Measurements from ENCODE around the gene IFT88.

The IFT88 gene

DNA sequence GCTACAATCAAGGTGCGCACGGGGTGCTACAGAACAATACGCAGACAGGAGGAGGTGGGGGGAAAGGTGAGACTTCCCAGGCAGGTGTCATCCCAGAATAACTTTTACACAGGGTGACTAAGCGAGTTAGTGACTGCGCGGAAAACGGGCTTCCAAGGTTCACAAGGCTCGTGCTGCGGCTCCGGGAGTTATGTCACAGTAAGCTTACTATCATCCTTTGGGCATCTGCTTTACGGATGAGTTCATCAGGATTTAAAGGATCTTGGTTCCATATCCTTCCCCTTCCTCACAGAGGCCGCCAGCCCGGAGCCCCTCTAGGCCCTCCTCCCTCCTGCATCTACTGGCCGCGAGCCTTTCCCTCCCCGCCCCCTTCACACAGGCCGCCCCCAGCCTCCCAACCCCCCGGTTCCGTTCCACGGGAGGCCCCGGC, 474 bp upstream of the IFT88 start:
- peak; percentile 94 for DNase-seq (ENCODE audit: low spot score)

DNA sequence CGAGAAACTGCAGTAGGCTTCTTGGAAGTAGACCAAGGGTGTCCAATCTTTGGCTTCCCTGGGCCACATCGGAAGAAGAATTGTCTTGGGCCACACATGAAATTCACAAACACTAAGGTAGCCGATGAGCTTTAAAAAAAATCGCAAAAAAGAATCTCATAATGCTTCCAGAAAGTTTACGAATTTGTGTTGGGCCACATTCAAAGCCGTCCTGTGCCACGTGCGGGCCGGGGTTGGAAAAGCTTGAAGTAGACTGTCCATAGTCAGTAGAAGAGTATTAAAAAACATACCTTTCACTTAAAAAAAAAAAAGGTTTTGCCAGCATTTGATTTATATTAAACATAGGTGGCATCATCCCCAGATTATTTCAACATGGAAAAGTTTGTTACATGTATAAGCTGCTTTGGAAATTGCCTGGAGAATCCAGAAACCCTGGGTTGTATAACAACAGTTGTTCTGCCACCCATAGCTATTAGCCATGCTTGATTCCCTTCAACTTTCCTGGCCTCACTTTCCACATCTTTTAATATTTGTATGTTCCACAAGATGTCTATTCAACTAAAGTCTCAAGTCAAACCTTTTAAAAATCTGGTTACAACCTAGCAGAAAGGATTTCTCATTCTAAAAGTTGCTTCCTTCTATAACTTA, 1.0 kb downstream of the IFT88 start:
- DNase-seq (ENCODE audit: low spot score): no peak

DNA sequence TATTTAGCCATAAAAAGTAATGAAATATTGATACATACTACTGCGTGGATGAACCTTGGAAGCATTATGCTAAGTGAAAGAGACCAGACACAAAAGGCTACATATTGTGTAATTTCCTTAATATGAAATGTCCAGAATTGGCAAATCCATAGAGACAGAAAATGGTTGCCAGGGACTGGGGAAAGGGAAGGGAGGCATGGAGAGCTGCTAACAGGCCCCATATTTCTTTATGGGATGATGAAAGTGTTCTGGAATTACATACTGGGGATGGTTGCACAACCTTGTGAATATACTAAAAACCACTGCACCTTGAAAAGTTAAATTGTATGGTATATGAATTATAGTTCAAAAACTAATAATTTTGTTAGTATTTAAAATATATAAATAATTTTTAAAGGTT, 3.6 kb downstream of the IFT88 start:
- DNase-seq (ENCODE audit: low spot score): no peak

DNA sequence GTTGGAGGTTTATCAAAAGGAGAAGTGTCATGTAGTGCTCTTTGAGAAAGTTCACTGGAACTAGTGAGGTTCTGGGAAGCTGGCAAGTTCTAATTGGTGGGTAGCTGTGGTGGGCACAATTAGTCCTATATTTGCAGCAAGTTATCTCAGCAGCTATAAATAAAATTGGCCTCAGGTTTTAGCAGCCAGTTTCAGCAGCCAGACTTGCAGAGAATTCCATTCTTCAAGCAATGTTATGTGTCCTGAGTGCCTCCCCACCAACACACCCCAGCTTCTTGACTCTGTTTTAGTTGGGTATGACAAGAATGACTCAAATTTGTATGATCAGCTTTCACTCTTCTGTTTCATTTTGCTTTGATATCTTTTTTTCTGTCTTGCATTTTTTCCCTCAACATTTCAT, 4.7 kb downstream of the IFT88 start:
- DNase-seq (ENCODE audit: low spot score): no peak

DNA sequence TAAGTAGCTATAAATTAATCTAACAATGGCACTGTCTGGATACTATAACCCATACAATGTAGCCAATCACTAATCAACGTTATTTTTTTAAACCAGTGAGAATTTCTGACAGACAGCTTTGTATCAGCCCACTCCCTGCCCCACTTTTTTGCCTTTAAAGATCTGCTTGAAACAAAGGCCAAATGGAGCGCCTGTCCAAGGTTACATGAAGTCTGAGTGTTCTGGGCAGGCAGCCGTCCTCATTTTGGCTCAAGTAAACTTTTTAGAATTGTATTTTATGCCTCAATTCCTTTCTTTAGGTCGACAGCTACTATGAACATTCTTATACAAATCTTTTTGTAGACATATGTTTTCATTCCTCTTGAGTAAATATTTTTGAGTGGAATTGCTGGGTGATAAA, 6.2 kb downstream of the IFT88 start:
- no peak for DNase-seq (ENCODE audit: low spot score)

DNA sequence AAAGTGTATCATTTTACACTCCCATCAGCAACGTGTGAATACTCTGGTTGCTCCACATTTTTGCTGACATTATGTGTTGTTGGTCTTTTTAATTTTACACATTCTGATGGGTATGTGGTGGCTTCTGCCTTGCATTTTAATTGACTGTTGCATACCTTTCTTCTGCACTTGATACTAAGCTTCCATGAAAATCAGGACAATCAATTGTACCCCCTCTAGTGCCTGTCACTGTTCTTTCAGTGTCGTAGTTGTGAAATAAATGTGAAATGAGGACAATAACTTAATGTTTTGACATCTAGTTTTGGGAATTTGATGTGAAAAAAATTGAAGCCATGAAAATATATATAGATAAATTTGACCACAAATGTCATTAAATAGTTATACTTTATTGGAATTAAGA, 6.7 kb downstream of the IFT88 start:
- DNase-seq (ENCODE audit: low spot score): no peak

DNA sequence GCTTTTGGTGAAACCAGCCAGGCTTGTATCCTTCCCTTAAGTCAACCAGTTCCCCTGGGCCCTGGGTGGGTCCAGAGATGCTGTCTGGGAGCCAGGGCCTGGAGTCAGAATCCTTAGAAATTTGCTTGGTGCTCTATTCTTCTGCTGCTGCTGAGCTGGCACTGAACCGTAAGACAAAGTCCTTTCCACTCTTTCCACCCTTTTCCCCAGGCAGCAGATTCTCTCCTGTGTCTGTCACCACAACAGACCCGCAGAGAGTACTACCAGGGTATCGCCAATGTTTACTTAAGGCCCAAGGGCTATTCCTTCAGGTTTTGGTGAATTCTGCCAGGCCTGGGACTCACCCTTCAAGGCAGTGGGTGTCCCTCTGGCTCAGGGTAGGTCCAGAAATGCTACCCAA, 12.2 kb downstream of the IFT88 start:
- DNase-seq (ENCODE audit: low spot score): no peak

DNA sequence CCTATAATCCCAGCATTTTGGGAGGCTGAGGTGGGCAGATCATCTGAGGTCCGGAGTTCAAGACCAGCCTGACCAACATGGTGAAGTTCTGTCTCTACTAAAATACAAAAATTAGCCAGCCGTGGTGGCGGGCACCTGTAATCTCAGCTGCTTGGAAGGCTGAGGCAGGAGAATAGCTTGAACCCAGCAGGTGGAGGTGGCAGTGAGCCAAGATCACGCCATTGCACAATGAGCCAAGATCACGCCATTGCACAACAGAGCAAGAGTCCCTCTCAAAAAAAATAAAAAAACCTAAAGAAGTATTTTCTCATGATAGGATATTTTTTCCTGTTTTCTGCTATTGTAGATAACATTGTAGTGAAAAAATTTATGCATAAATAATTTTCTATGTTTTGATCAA, 13.3 kb downstream of the IFT88 start:
- DNase-seq (ENCODE audit: low spot score): no peak

DNA sequence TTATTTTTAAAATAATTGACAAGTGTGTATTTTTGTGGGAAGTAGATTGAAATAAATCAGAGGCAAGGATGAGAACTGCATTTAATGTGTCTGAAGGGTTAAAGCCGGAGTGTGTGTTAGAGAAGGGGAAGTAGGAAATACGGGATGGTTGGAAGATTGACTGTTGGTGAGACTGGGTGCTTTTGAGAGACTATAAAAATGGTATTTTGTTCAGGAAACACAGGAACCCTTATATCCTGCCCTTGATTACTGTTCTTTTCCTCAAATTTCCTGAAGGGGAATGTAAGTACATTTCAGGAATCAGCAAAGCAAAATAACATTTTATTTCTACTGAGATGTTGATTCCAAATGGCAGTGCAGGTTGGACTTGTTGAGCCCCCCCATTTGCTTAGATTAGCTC, 15.1 kb downstream of the IFT88 start:
- no peak for DNase-seq (ENCODE audit: low spot score)

DNA sequence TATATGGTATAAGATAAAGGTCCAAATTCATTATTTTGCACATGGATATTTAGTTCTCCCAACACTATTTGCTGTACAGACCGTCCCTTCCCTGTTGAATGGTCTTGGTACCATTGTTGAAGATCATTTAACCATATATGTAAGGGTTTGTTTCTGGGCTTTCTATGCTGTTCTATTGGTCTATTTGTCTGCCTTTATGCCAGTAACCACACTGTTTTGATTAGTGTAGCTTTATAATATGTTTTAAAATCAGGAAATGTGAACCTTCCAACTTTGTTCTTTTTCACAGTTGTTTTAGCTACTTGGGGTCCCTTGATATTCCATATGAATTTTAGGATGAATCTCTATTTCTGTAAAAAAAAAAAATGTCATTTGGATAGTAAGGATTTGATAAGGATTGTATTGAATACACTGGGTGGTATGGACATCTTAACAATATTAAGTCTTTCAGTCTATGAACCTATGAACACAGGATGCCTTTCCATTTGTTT, 16.9 kb downstream of the IFT88 start:
- DNase-seq (ENCODE audit: low spot score): no peak

DNA sequence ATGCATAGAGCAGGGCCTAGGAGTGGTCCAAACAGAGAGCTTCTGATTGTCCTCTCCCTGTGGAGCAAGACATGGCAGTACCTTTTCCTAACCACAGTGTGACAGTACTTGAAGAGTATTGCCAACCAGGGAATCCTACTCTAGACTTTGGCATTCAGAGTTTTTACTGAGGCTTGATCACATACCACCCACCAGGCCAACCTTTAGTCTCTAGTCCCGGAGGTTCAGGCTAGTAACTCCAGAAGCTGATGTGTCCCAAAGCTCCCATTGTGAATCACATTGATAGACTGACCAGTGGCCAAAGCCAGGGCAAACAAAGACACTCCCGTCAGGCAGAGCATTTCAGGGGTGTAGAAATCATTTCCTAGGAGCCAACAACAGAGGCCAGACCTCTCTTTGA, 18.4 kb downstream of the IFT88 start:
- DNase-seq (ENCODE audit: low spot score): no peak

DNA sequence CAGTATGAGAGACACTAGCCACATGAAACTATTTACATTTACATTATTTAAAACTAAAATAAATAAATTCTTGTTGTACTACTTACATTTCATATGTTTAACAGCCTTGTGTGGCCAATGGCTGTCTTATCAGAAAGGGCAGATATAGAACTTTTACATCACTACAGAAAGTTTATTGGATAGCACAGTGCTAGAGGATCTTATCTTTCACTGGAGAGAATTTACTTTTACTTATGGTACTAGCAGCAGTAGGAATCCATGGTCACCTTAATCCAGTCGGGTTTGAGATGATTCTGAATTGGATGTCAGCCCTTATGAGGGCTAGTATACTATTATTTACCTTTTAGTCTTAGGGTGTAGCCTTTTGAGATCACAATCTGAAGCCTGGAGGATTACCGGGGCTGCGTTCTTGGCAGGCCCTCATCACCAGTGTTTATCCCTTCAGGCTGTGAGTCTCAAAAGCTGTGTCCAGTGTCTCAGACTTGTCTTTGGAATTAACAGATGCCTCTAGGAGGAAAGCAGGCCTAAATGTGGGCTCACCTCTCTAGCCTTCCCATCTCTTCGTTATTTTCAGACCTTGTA, 21.7 kb downstream of the IFT88 start:
- DNase-seq (ENCODE audit: low spot score): no peak

DNA sequence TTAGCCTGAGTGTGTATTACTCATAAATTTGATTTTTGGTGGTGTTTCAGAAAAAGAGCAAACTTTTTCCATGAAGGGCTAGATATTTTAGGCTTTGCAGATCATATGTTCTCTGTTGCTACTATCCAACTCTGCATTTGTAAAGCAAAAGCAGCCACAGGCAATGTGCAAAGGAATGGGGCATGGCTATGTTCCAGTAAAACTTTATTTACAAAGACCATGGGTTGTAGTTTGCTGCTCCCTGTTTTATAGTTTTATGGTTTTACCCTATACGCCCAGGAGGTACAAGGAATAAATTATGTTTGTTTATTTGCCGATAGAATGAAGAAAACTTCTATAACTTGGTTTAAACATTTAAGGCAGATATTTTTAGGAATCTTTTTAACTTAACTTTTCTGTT, 23.6 kb downstream of the IFT88 start:
- no peak for DNase-seq (ENCODE audit: low spot score)

DNA sequence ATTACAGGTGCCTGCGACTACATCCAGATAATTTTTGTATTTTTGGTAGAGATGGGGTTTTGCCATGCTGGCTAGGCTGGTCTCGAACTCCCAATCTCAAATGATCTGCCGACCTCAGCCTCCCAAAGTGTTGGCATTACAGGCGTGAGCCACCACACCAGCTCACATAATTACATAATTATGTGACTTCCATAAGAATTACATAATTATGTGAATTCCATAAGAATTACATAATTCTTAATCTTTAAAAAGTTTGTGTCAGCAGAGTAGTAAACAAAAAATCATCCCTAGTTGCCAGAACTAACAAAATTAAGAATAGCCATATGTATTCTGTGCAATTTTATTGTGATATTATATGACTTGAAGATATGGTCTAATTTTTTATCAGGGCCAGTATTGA, 25.6 kb downstream of the IFT88 start:
- no peak for DNase-seq (ENCODE audit: low spot score)

DNA sequence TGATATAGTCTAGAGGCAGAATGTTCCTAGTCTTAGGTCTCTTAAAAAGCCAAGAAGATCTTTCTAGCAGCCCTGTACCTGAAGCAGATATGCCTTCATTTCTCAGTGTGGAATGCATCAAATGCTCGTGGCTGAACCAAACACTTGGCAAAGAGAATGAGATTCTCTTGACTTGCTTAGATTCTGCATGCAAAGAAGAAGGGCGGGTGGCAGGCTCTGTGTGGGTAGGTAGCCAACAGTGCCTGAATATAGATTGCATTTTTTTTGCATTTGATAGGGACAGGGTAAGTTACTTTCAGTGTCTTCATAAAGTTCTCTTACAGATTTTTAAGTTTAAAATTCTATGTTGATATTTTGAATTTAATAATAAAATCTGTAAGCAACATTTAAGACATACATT, 27.3 kb downstream of the IFT88 start:
- no peak for DNase-seq (ENCODE audit: low spot score)

DNA sequence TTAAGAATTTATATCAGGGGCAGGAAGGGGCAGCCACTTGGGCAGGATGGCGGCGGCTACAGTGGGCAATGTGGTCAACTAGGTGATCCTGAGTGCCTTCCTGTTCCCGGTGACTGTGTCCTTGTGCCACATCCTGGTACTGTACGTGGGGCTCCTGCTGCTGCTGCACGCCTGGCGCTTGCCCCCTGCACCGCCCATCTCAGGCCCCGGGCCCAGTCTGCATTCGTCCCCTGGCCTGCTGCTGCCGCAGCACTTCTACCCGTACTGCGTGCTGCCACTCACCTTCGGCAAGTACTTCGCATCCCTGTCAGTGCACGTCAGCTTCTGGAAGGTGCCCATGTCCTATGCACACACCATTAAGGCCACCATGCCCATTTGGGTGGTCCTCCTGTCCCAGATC, 40.1 kb downstream of the IFT88 start:
- no peak for DNase-seq (ENCODE audit: low spot score)

DNA sequence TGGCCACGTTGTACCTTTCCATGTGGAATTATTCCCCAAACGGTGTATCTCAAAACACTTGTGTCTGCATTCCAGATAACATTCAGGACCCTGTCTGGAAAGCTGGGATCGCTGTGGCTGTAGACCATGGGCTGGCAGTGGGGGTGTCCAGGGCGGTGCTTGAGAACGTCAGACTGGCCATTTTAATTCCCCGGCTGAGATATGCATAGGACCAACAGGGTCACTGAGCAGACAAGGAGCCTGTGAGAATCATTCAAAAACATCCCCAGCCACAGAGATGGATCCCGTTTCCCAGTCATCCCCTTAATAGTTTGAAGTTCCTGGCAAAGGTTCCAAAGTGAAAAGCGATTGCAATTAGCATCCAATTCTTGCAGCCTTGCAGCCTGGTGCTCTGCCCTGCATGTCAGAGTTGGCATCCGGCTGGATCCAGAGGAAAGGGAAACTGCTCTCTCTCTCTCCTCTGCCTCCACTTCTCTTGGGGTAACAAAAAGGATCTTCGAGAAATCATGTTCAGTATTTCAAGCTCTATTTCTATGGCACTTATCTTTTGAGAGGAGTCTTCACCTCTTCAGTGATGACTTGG, 41.6 kb downstream of the IFT88 start:
- no peak for DNase-seq (ENCODE audit: low spot score)

DNA sequence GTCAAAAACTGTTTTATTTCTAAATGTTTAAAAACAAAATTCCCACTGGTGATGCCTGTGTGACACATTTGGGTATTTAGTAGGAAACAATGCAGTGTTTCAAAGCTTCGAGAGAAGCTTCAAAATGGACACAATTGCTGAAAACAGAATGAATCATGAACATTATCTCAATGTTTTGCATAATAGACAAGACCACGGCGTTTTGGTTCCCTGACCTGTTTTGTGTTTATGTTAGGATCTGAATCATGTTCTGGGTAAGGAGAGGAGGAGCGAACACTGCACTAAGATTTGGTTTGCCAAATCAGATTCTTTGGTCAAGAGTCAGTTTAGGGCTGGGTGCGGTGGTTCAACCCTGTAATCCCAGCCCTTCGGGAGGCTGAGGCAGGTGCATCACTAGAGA, 42.2 kb downstream of the IFT88 start:
- no peak for DNase-seq (ENCODE audit: low spot score)

DNA sequence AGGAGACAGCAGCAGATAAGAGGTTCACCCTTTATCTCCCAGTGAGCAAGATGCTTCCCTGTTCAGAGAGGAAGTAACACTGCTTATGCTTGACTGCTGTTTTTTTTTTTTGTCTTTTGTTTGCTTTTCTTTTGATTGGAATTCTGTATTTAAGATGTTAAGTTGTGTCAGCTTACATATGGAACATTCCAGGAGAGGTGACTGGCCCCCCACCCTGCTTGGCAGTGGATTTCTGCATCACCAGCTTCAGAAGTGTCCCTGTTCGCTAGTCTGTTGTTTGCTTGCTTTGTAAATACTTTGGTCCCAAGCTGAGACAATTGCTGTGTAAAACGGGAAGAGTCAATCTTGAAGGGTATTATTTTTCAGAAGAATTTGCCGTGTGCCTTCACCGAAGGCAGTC, 43.0 kb downstream of the IFT88 start:
- no peak for DNase-seq (ENCODE audit: low spot score)

DNA sequence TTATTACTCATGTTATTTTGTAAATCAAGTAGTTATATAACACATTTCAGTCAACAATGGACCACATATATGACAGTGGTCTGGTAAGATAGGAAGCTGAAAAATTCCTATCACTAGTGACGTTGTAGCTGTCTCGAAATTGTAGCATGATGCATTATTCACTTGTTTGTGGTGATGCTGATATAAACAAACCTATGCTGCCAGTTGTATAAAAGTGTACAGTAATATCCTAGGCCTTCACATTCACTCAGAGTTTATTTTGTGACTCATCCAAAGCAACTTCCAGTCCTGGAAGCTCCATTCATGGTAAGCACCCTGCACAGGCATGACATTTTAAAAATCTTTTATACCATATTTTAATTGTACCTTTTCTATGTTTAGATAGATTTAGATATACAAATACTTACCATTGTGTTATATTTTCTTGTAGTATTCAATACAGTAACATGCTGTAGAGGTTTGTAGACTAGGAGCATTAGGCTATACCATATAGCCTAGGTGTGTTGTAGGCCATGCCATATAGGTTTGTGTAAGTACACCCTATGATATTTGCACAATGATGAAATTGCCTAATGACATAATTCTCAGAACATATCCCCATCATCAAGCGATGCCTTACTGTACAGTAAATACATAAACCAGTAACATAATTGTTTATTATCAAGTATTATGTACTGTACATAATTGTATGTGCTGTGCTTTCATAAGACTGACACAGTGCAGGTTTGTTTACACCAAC, 49.3 kb downstream of the IFT88 start:
- DNase-seq (ENCODE audit: low spot score): peak; percentile 18

DNA sequence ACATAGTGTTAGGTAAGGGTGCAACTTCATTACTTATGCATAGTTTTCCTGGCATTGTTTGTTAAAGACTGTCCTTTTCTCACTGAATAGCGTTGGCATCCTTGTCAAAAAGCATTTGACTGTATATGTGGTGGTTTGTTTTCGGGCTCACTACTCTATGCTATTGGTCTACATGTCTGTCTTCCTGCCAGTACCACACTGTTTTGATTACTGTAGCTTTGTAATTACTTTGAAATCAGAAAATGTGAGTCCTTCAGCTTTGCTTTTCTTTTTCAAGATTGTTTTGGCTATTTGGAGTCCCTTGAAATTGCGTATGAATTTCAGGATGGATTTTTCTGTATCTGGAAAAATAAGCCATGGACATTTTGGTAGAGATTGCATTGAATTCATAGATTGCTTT, 56.0 kb downstream of the IFT88 start:
- DNase-seq (ENCODE audit: low spot score): no peak

DNA sequence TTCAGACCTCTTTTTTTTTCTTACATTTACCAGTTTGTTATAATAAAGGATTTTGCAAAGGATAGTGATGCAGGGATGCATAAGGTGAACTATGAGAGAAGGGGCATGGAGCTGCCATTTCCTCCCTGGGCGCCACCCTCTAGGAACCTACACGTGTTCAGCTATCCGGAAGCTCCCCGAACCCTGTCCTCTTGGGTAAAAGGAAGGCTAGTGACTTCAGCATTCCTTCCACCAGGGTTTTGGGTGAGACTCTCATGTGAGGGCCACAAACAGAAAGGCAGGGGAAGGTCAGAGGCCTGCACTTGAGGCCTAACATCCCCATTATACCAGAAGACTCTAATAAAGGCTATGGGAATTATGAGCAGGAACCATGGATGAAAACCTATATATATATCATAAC, 57.3 kb downstream of the IFT88 start:
- DNase-seq (ENCODE audit: low spot score): no peak

DNA sequence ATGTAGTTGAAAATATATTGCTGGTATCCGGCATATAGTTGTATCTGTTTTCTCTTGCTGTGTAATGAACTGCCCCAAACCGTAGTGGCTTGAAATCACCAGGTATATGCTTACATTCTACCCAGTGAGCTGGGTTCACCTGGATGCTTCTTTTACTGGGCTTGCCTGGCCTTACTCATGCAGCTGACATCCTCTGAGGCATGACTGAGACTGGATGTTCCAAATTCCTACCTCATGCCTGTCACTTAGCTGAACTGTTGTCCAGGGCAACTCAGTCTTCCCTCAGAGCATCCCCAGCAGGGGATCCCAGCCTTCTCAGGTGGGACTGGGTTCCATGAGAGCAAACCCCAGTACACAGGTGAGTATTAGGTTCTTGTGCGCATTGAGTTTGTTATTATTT, 66.8 kb downstream of the IFT88 start:
- no peak for DNase-seq (ENCODE audit: low spot score)
